Measurements from ENCODE around the gene PRELP.
"Not testable (repeated sequence)": the region's sequence is repeated elsewhere in the genome, so short reads cannot be mapped to it uniquely, and the experiment has no call there.

PRELP gene

DNA sequence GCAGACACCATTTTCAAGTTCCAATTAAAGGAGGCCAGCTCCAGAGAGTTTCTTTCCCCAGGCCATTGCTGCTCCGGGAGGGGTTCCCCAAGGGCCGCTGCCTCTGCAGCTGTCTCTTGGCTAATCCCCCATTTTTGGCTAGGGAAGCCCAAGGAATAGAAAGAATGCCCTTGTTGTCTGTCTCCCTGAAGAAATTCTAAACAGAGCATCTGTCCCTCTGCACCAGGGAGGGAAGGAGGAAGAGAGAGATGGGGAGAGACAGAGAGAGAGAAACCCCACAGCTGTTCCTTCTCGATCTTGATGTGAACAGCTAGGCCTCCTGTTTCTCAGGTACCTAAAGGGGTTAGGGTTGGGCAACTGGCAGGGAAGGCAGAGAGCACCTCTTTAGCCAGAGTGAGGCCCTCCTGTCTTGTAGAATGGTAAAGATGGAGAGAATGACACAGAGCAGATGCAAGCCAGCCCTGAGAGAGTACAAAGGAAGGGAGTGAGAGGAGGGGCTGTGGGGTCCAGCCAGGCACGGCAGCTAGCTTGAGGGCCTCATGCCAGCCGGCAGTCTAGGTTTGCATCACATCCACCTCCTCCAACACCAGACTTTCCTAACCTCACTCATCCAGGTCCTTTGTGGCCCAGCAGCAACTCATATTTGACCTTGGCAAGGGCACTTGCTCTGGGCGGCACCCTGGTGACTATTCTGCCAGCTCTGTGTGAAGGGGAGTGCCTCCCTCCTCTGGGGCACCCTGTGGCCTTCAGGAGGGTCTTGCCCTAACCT, 31.4 kb downstream of the PRELP start:
- DNase-seq (ENCODE audit: low read depth in 2 of 2): no peak

DNA sequence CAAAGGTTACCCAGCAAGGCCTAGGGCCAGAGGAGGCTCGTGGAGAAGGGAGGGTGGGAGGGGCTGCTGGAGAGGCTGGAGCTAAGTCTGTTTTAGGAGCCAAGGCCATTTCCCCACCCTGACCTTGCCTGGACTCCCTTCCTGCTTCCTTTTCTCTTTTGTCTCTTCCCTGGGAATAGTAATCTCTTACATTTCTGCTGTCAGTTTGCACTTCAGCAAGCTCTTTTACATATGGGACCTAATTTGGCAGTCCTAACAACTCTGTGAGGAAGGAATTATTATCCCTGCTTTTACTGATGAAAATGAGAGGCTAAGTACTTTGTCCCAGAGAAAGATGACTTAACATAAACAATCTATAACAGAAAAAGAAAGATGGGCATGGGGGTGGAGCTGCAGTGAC, 32.2 kb downstream of the PRELP start:
- no peak for DNase-seq (ENCODE audit: low read depth in 2 of 2)

DNA sequence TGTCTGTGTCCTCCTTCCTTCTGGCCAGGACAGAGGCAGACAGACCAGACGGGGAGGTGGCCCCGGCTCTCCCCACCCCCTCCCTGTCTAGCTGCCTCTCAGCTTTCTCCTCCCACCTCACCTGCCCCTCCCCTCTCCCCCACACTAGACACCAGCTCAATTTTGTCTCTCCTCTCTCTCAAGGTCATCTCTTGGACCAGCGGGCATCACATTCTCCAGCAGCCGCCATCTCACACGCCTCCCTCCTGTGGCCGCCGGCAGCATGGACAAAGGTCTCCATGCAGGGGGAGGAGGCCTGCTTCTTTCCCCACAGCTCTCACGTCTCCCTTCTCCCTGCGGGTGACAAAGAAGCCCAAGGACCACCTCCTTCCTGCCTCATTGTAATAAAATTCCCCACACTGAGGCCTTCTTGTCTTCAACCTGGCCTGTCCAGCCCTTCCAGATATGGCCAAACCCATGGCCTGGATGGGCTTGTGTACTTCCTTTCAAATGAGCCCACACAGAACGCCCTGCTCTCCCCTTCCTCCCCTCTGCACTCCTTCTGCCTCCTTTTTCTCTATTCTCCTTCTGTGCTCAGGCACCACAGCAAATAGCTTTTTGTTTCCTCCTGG, 33.0 kb downstream of the PRELP start:
- DNase-seq (ENCODE audit: low read depth in 2 of 2): no peak

DNA sequence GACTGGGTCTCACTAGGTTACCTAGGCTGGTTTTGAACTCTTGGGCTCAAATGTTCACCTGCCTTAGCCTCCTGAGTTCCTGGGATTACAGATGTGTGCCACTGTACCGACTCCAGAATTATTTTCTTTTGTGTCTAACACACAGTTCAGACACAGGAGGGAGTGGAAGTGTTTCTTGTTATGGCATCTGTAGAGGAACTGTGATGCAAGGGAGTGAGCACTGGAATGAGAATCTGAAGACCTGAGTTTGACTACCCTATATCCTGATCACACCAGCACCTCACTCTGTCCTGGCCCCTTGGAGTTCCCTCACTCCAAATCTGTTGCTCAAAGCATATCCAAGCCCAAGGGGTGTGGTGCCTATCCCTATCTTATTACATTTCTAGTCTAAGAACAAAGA, 33.5 kb downstream of the PRELP start:
- DNase-seq (ENCODE audit: low read depth in 2 of 2): no peak

DNA sequence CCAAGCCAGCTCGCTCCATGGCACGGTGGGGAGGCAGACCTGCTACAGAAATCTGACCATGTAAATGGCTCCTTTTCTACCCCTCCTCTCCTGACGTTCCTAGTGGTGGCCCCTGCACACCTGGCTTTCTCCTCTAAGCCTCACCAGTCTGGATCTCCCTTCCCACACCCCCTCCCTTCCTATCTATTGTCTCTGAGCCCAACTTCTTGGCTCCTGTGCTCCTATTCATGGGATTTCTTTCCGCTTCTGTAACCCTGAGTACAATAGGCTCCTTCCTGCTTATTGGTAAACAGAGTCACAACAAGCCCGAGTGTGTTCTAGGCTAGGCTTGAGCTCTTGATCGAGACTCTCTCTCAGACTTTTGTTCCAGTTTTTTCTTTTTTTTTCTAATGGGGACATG, 35.9 kb downstream of the PRELP start:
- DNase-seq (ENCODE audit: low read depth in 2 of 2): no peak

DNA sequence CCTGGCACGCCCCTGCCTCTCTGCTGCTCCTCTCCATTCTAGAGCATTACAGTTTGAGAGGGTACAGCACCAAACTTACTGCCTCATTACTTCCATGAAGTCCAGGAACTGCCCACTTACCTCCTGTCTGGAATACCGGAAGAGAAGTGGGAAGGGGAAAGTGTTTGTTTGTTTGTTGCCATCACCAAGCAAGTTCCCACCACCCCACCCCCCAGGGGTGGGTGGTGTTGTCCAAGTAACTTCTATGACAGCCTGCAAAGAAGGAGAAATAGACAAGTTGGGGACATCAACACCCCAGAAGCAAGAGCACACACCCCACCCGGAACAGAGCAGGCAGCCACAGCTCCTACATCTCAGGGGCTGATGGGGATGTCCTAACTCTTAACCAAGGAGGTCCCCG, 36.3 kb downstream of the PRELP start:
- no peak for DNase-seq (ENCODE audit: low read depth in 2 of 2)

DNA sequence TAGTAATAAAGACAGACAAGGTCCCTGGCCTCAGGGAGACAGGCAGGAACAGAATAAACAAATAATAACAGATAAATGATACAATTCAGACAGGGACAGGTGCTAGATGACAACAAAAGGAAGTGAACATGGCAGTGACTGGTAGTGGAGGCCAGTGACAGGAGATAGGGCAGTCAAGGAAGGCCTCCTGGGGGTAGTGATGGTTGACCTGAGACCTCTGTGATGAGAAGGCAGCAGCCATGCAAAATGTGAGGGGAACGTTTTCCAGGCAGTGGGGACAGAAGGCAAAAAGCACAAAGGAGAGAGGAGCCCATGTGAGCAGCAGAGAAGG, 36.9 kb downstream of the PRELP start:
- DNase-seq (ENCODE audit: low read depth in 2 of 2): no peak

DNA sequence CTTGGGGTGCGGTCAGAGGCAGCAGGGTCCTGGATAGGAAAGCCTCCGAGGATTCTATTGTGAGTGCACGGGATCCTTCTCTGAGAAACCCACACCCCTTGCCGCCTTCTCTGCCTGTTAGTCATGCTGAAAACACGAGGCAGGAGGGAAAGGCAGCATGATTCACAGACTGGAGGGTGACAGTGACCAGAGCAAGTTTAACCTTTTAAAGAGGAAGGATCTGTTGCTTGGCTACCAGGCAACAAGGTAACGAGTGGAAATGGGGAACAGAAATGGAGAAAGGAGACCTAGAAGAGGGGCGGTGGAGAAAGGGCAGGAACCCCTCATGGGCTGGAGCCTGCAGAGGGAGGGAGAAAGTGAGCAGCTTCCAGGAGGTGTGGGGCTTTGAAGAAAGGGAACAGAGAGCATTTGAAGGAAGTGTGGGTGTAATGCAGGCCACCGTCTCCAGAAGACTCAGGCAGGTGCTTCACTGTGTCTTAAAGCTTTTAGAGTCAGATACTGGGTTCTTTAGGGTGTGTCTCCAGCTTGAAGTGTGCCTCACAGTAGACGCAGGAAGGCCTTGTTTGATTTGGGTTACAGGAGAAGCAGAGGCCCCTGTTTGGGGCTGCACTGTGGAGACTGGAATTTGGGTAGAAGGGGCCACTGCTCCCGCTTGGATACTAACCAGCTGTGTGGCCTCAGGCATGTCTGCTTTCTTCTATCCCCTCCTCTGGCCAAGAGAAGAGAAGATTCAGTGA, 37.4 kb downstream of the PRELP start:
- no peak for DNase-seq (ENCODE audit: low read depth in 2 of 2)

DNA sequence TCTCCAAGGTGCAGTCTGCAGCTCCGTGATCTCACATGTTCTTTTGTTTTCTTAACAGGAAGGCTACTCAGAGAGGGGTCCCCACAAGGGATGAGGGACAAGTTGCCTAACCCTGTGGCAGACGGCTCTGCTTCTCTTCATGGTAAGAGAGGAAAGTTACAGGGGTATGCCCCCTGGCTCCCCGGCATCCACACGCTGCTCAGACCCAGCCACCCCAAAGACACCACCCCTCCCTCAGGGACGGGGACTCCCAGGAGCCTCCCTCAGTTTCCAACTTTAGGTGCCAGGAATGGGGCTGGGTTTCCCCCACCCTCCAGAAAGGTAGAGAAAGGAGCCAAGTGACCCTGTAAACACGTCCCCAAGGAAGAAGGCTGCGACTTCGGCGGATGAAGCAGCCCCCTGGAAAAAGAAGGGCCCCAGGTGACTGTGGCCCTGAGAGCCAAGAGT, 38.0 kb downstream of the PRELP start:
- no peak for DNase-seq (ENCODE audit: low read depth in 2 of 2)

DNA sequence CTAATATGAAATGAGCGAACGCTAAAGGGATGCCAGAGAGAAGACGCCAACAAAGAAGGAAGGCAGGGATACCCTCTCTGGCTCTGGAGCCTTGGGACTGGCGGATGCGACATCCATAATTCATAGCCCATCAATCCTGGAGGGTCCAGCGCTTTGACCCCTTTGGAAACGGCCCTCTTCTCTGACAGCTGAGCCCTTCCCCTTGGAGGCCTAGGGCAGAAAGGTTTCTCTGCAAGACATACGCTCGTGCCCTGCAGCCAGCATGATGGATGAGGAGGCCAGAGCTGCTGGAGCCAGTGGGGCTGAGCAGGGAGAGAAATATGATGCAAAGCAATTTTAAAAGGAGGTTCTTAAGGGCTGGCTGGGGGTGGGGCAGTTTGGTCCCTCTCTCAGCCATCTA, 40.6 kb downstream of the PRELP start:
- DNase-seq (ENCODE audit: low read depth in 2 of 2): no peak

DNA sequence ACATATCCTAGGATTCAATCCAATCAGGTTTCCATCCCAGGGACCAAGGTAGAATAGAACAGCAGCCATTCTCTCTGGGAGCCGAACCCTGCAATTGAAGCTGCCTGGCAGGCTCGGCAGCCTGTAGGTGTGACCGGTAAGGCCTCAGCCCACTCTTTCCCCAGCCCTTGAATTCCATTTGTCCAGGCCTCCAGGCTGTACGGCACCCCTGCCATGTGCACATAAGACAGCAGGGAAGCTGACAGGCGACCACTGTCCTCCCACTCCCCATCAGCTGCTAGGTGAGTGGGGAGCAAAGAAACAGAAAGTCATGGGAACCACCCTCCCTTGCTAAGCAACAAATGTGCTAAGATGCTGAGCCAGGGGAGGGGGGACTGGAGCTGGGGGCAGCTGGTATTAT, 41.3 kb downstream of the PRELP start:
- DNase-seq (ENCODE audit: low read depth in 2 of 2): no peak

- no peak for DNase-seq (ENCODE audit: low read depth in 2 of 2)
These were observed 42.0 kb downstream of the PRELP start for GRCh38 chr1:203517426-203518110.

- DNase-seq (ENCODE audit: low read depth in 2 of 2): not testable (repeated sequence)
These were observed 42.5 kb downstream of the PRELP start for GRCh38 chr1:203518139-203518538.

- no peak for DNase-seq (ENCODE audit: low read depth in 2 of 2)
These were observed 42.9 kb downstream of the PRELP start for GRCh38 chr1:203518541-203518940.

DNA sequence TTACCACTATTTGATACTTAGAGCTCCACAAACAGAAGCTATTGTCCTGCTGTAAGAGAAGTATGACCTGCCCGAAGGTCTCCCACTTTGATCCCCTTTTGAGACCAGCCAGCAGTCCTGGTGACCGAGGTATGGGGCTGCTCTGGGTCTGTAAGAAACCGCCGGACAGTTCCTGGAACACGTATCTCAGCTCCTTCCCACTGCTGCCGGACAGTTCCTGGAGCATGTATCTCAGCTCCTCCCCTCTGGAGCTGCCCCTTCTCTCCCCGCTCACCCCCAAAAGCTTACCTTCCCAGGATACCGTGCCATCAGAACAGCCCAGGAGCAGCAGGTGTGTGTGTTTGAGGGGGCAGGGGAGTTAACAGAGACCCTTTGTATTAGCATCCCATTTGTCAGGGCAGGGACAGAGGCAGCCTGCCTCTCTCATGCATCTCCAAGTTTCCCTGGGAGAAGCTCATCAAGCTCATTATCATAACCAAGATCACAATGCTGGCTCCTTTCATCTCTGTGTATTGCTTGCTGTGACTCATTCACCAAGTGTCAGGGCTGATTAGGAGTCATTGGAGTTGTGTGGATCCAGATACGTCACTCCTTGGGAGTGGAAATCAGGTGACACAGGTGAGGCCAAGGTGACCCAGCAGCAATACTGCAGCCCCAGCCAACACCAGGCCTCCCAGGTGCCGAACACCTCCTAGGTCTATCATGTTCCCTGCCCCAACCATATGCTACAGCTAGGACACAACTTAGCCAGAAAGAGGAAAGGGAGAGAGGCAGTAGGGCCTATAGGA, 43.6 kb downstream of the PRELP start:
- no peak for DNase-seq (ENCODE audit: low read depth in 2 of 2)

DNA sequence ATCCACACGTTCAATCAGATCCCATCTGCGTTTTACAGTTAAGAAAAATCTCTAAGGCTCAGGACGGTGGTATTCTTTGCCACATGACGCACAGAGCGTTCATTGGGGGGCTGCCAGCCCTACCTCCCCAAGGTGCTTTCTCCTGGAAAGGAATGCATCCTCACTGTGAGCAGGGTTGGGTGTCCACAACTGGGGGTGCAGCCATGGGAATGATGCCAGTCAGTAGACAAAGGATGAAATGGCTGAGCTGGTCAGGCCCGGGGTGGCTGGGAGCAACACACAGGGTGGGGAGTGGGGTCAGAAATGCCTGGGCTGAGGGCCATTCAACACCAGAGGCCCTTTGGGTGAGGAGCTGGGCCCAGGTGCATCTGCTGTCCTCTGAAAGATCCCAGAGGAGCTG, 44.3 kb downstream of the PRELP start:
- DNase-seq (ENCODE audit: low read depth in 2 of 2): no peak

GRCh38 chr1:203520315-203520714, 44.7 kb downstream of the PRELP start:
- no peak for DNase-seq (ENCODE audit: low read depth in 2 of 2)

DNA sequence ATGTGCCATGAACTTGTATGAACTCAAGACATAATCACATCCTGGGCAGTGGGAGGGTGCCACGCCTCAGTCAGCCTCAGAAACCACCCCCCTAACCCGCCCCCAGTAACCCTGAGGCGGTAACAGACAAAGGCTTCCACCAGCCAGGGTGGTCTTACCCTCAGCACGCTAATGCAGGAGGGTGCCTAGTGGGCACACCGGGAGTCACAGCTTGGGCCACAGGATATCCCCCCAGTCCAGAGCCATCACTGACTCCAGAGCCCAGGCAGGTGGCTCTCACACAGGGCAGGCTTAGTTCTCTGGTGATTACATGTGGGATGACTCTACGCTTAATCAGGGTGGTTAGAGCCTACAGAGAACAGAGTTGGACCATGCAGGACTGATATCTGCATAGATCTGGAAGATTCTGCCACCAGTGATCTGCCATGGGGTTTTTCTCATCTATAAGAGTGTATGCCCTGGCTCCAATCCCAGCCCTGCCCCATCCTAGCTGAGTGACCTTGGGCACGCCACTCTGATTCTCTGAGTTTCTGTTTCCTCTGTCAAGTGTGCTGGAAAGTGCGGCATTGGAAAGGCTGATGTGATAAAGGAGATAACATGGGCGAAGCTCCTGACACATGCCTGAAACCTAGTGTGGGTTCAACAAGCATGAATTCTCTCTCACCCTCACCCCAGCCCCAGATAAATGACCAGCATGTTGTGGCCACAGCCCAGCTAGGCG, 45.6 kb downstream of the PRELP start:
- DNase-seq (ENCODE audit: low read depth in 2 of 2): no peak

- no peak for DNase-seq (ENCODE audit: low read depth in 2 of 2)
These were observed 46.2 kb downstream of the PRELP start for GRCh38 chr1:203521812-203522211.

GRCh38 chr1:203522237-203522636, 46.6 kb downstream of the PRELP start:
- DNase-seq (ENCODE audit: low read depth in 2 of 2): no peak

DNA sequence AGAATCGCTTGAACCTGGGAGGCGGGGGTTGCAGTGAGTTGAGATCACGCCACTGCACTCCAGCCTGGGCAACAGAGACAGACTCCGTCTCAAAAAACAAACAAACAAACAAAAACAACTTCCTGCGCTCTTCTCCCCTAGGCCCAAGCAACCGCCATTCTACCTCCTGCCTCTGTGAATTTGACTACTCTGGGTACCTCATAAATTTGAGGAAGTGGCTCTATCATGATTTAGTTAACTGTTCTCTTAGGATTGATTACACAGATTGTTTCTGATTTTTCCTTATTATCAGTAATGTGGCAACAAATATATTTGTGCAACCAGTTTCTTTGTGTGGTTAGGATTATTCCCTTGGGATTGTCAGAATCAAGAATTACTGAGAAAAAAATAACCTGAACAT, 48.1 kb downstream of the PRELP start:
- DNase-seq (ENCODE audit: low read depth in 2 of 2): no peak

All from stimulated activated CD8-positive, alpha-beta memory T cell treated with anti-CD3 and anti-CD28 coated beads, Interleukin-2, amount 100 ng/mL, for 1 hour (primary cell).